ENCODE data around the gene IFT81. TPM values are rescaled to one million over a fixed set of nuclear protein-coding genes. Genes with fewer than 3 reads are reported as not detected.

The IFT81 gene
- polyA plus RNA-seq, 3 donors = 0.39 to 0.97 (median 0.47) TPM

- Mint-ChIP-seq H3K4me3 (no peak overlapping the region), H3K27me3 (ENCODE audit: low read depth in 3 of 3) (no peaks in the 10 kb centered on the region), H3K36me3 (no peaks in the 10 kb centered on the region), H3K9me3 (no peaks in the 10 kb centered on the region), H3K4me1 (peaks cover 5% of the 10 kb centered on the region), H3K27ac (no peak overlapping the region)
- no peak overlapping the region for H3K27ac ChIP-seq (ENCODE audit: low read depth in 1 of 2, low read length in 2 of 2)
- intact Hi-C loops (cut with micrococcal nuclease) = no loop called here
- no CpG with 5 or more reads among the region's 3 CpGs for WGBS (ENCODE audit: insufficient coverage)
- H2AFZ ChIP-seq (ENCODE audit: insufficient read depth, low read depth, low read length, poor library complexity, severe bottlenecking) = no peak overlapping the region
- no peak overlapping the region for H3K4me2 ChIP-seq (replicated peaks; ENCODE audit: extremely low read depth, low read length, poor library complexity, severe bottlenecking)
- H3K4me1 ChIP-seq (ENCODE audit: control insufficient read depth in 1 of 2, insufficient read depth in 2 of 2, low read length in 2 of 2) = peaks cover 0 to 7% of the 10 kb centered on the region in 2 donors
- no peak for TF ChIP-seq CTCF (IDR thresholded peaks at IDR 0.05)
- no peaks in the 10 kb centered on the region for H4K20me1 ChIP-seq (ENCODE audit: insufficient read depth, low read length)
- H3K9ac ChIP-seq (ENCODE audit: insufficient read depth, low read length, poor library complexity, severe bottlenecking) = no peak overlapping the region
- H3K9me3 ChIP-seq (replicated peaks in 1 of 2; ENCODE audit: control insufficient read depth in 1 of 2, insufficient read depth in 1 of 2, low read length in 2 of 2) = no peaks in the 10 kb centered on the region
- DNase-seq = no peak
- H3K4me3 ChIP-seq (replicated peaks in 1 of 3; ENCODE audit: low read depth in 2 of 3, low read length in 3 of 3) = no peak overlapping the region
- H3K79me2 ChIP-seq (ENCODE audit: insufficient read depth, low read length) = no peaks in the 10 kb centered on the region
- H3K36me3 ChIP-seq (replicated peaks in 1 of 2; ENCODE audit: control insufficient read depth in 1 of 2, insufficient read depth in 2 of 2, low read length in 2 of 2) = no peaks in the 10 kb centered on the region
- H3K27me3 ChIP-seq (ENCODE audit: control insufficient read depth in 2 of 2, insufficient read depth in 2 of 2, low read length in 2 of 2) = no peaks in the 10 kb centered on the region
These were observed 13.6 kb downstream of the IFT81 start for GRCh38 chr12:110137786-110138185.

- no peaks in the 10 kb centered on the region for H3K79me2 ChIP-seq (ENCODE audit: insufficient read depth, low read length)
- H3K4me2 ChIP-seq (replicated peaks; ENCODE audit: extremely low read depth, low read length, poor library complexity, severe bottlenecking) = no peak overlapping the region
- intact Hi-C loops (cut with micrococcal nuclease) = no loop called here
- DNase-seq = peak in 2 of 3 donors; percentile 11 to 17
- no peak overlapping the region for H3K27ac ChIP-seq (ENCODE audit: low read depth in 1 of 2, low read length in 2 of 2)
- H3K27me3 Mint-ChIP-seq (ENCODE audit: low read depth in 3 of 3) = no peaks in the 10 kb centered on the region
- no peak overlapping the region for H3K4me3 ChIP-seq (replicated peaks in 1 of 3; ENCODE audit: low read depth in 2 of 3, low read length in 3 of 3)
- no peaks in the 10 kb centered on the region for H3K9me3 Mint-ChIP-seq
- TF ChIP-seq CTCF (IDR thresholded peaks at IDR 0.05) = no peak
- WGBS (ENCODE audit: insufficient coverage) = 37% methylated on average over 5 of the region's 6 CpGs
- H2AFZ ChIP-seq (ENCODE audit: insufficient read depth, low read depth, low read length, poor library complexity, severe bottlenecking) = no peak overlapping the region
- H3K4me1 ChIP-seq (ENCODE audit: control insufficient read depth in 1 of 2, insufficient read depth in 2 of 2, low read length in 2 of 2) = peaks cover 0 to 7% of the 10 kb centered on the region in 2 donors
- no peaks in the 10 kb centered on the region for H3K9me3 ChIP-seq (replicated peaks in 1 of 2; ENCODE audit: control insufficient read depth in 1 of 2, insufficient read depth in 1 of 2, low read length in 2 of 2)
- no peaks in the 10 kb centered on the region for H4K20me1 ChIP-seq (ENCODE audit: insufficient read depth, low read length)
- H3K27ac Mint-ChIP-seq = peak overlapping the region in 1 of 7 donors; percentile 19
- H3K4me3 Mint-ChIP-seq = no peak overlapping the region
- H3K27me3 ChIP-seq (ENCODE audit: control insufficient read depth in 2 of 2, insufficient read depth in 2 of 2, low read length in 2 of 2) = no peaks in the 10 kb centered on the region
- no peaks in the 10 kb centered on the region for H3K36me3 Mint-ChIP-seq
- H3K36me3 ChIP-seq (replicated peaks in 1 of 2; ENCODE audit: control insufficient read depth in 1 of 2, insufficient read depth in 2 of 2, low read length in 2 of 2) = no peaks in the 10 kb centered on the region
- H3K4me1 Mint-ChIP-seq = peaks cover 3% of the 10 kb centered on the region
- no peak overlapping the region for H3K9ac ChIP-seq (ENCODE audit: insufficient read depth, low read length, poor library complexity, severe bottlenecking)
These were observed 17.2 kb downstream of the IFT81 start for GRCh38 chr12:110141389-110141788.

Data from CD14-positive monocyte (primary cell).